Heart right ventricle (tissue), 16 donors: ENCODE measurements around the gene XPOT. TPM values are rescaled to one million over a fixed set of nuclear protein-coding genes. Genes with fewer than 3 reads are reported as not detected.

ENCODE experiments used
- ATAC-seq, 8 donors: fragments of 200-7000 bp; cut with Tn5 transposase; one replicate each; pipeline ENCODE4 v1.9.1; 2020; ENCODE audit warnings: mild to moderate bottlenecking in 8 of 8, moderate library complexity in 8 of 8, moderate number of reproducible peaks in 1 of 8
- DNase-seq, 2 donors: peaks; one replicate each; pipeline ENCODE4 v3.0.0-alpha.2; 2020
- H3K27ac ChIP-seq, 10 donors: fragments of 200-600 bp; sonication (generic) in 2 of 10; one replicate each; pipeline versions ENCODE4 v1.5.0 to v1.8.0; 2020 to 2022; ENCODE audit warnings: mild to moderate bottlenecking in 3 of 10
- H3K27me3 ChIP-seq, 7 donors: fragments of 200-600 bp; one replicate each; pipeline ENCODE4 v1.8.0; 2021 to 2022; ENCODE audit warnings: mild to moderate bottlenecking in 2 of 7
- H3K36me3 ChIP-seq, 9 donors: fragments of 200-600 bp; sonication (generic) in 1 of 9; one replicate each; pipeline versions ENCODE4 v1.5.0 to v1.8.0; 2020 to 2022; ENCODE audit warnings: mild to moderate bottlenecking in 2 of 9
- H3K4me1 ChIP-seq, 9 donors: fragments of 200-600 bp; sonication (generic) in 1 of 9; one replicate each; pipeline versions ENCODE4 v1.5.0 to v1.8.0; 2020 to 2022; ENCODE audit warnings: mild to moderate bottlenecking in 4 of 9
- H3K4me3 ChIP-seq, 10 donors: fragments of 200-600 bp; sonication (generic) in 2 of 10; one replicate each; pipeline versions ENCODE4 v1.5.0 to v1.8.0; 2020 to 2022; ENCODE audit warnings: mild to moderate bottlenecking in 7 of 10, moderate library complexity in 2 of 10
- H3K9me3 ChIP-seq, 11 donors: fragments of 200-600 bp in 10 of 11; sonication (generic) in 2 of 11; one replicate each; pipeline versions ENCODE4 v1.5.0 to v1.8.0; 2013 to 2022; ENCODE audit warnings: mild to moderate bottlenecking in 2 of 11, control low read depth in 1 of 11, moderate library complexity in 1 of 11
- CTCF ChIP-seq, 9 donors: fragments of 200-600 bp; sonication (generic) in 2 of 9; IDR thresholded peaks; one replicate each; pipeline versions ENCODE4 v1.5.0 to v1.8.0; 2021 to 2022; ENCODE audit warnings: antibody characterized with exemption in 9 of 9, mild to moderate bottlenecking in 5 of 9, moderate library complexity in 1 of 9
- WGBS, 2 donors: extraction: QIAGEN DNeasy Blood & Tissue Kit; methylation state at CpG; one replicate each; pipeline ENCODE4 v1.1.7; 2013; ENCODE audit warnings: inconsistent platforms in 1 of 2; 5-methylcytosine and 5-hydroxymethylcytosine counted together
- intact Hi-C, 10 donors: fragments of 100-400 bp; cut with DNase I; formaldehyde crosslinking; loops; one replicate each; pipeline versions ENCODE4 v1.11.1 to v1.14.2; 2022
- polyA plus RNA-seq, 2 donors: library from polyadenylated mRNA; stranded (reverse); fragments of 200-250 nt; gene quantifications; one replicate each; pipeline ENCODE4 v1.2.3, GENCODE V29; 2013
- total RNA-seq, 10 donors: library from RNA; stranded (reverse); fragmentation: NEBNext Ultra II Directional in 3 of 10; extraction: Animal tissue kit (Norgen Biotek cat#: 25700) in 3 of 10; gene quantifications; one replicate each; pipeline versions ENCODE4 v1.2.1 to v1.2.4, GENCODE V29; 2021 to 2023
- donor health status: Arrhythmogenic right ventricular cardiomyopathy.
- donor health status: ischemic (EF 13 %, LVEDD 7.1; RV severe dilation, severe dysfunction).
- donor health status: healthy with polysubstance abuse.
- donor health status: DM: no; HTN: yes; CAD: no.
- donor health status: DM: no; HTN: no; CAD: no.
- donor health status: ischemic (EF 25% LVEDD 6.9; RV normal size, moderate dysfunction).
- donor health status: ischemic (EF 25% LVEDD 5.7; RV mildly dilated, moderate dysfunction).
- donor health status: healthy.
- donor health status: DM: yes; HTN: yes; CAD: no.
- donor health status: Ischemic cardiomyopathy.
- donor health status: ischemic (EF 35%, LVEDD 5.7; RV mildly dilated, moderate dysfunction).
- donor health status: nonischemic (EF 11% LVEDD 7.7; RV severe dilation, severe dysfunction).
- donor health status: DM: yes; HTN: yes; CAD: no.
- donor health status: PGD.
- donor health status: ischemic (EF 29% LVEDD 5.4; RV normal size, mild dysfunction).
- donor health status: nonischemic (EF 23%, LVEDD 6.1; RV moderate dilation, normal function).

Gene XPOT
- total and polyA plus RNA-seq, 12 donors: 8.6 to 31.6 (median 19.1) TPM

- no peak for ATAC-seq
- intact Hi-C loops: no loop called here
- WGBS, 2 donors: 81 to 85% methylated on average over 3 of the region's 3 CpGs
These were observed 96.2 kb downstream of the XPOT start for GRCh38 chr12:64500394-64500793.

More at GRCh38 chr12:64500394-64500793, 96.2 kb downstream of the XPOT start:
- no peak for DNase-seq
- TF ChIP-seq CTCF (IDR thresholded peaks at IDR 0.05): no peak
- H3K27ac ChIP-seq: no peak overlapping the region
- H3K4me1 ChIP-seq: peaks cover 0 to 5% (median 0%) of the 10 kb centered on the region in 9 donors
- H3K9me3 ChIP-seq: no peaks in the 10 kb centered on the region
- H3K36me3 ChIP-seq: peaks cover 0 to 73% (median 32%) of the 10 kb centered on the region in 9 donors
- no peaks in the 10 kb centered on the region for H3K27me3 ChIP-seq
- H3K4me3 ChIP-seq: no peak overlapping the region

Other genes with a start within 250 kb of the XPOT start
- 1 to 10 TPM; 3.2 to 6.1 (median 4.2) TPM for gene KICS2, start 182.1 kb upstream of the XPOT start, total RNA-seq
- 1 to 10 TPM; 1.8 to 2.6 TPM for gene KICS2, start 182.1 kb upstream of the XPOT start, polyA plus RNA-seq
- not detected for gene C12orf56, start 13.6 kb upstream of the XPOT start, total RNA-seq
- gene C12orf56, start 13.6 kb upstream of the XPOT start, polyA plus RNA-seq: not detected
- gene TBK1, start 47.7 kb downstream of the XPOT start, total RNA-seq: 10 to 100 TPM in 9 of 10 donors, 1 to 10 TPM in 1; 9.0 to 15.1 (median 10.5) TPM
- gene TBK1, start 47.7 kb downstream of the XPOT start, polyA plus RNA-seq: 1 to 10 TPM; 8.2 to 9.7 TPM
- gene RASSF3, start 206.1 kb downstream of the XPOT start, total RNA-seq: 100 to 1,000 TPM in 3 of 10 donors, 10 to 100 TPM in 7; 55.1 to 159 (median 89.3) TPM
- gene RASSF3, start 206.1 kb downstream of the XPOT start, polyA plus RNA-seq: 10 to 100 TPM; 21.6 to 35.8 TPM